Measurements from ENCODE around the gene CTNNBIP1. TPM values are rescaled to one million over a fixed set of nuclear protein-coding genes. Genes with fewer than 3 reads are reported as not detected.

Gene CTNNBIP1
- total and polyA plus RNA-seq, 9 of the 15 experiments (the other 6 are each of a cell fraction or from before 2014, with no cell fraction given) = 0.65 to 29.2 (median 14.7) TPM

- TF ChIP-seq SMAD2 (IDR thresholded peaks at IDR 0.05; ENCODE audit: low read depth, low read length) (no peak), CTBP1 (IDR thresholded peaks at IDR 0.05; ENCODE audit: borderline replicate concordance) (peak; percentile 50; the same call in 1 of the 2 replicates), MAFF (IDR thresholded peaks at IDR 0.05; ENCODE audit: low read length) (no peak), JUND (IDR thresholded peaks at IDR 0.05; ENCODE audit: borderline replicate concordance, low read depth, low read length) (peak; percentile 62; the same call in 1 of the 2 replicates), JUND (tag; IDR thresholded peaks at IDR 0.05; ENCODE audit: borderline replicate concordance, low read depth, low read length) (no peak), CCAR2 (IDR thresholded peaks at IDR 0.05; ENCODE audit: low read depth, low read length) (no peak), ATF3 (IDR thresholded peaks at IDR 0.05) (peak; percentile 51), ATF3 (CRISPR knock-in tag; conservative IDR thresholded peaks at IDR 0.05) (no peak)
Measured at GRCh38 chr1:9825093-9826074, 84.7 kb downstream of the CTNNBIP1 start (continued).

GRCh38 chr1:9824702-9825089 is 85.4 kb downstream of the CTNNBIP1 start:
- Histone ChIP-seq H3K9me3 (replicated peaks; ENCODE audit: control insufficient read depth, insufficient read depth, low read depth, low read length) (no peaks in the 10 kb centered on the region), H3K27me3 (ENCODE audit: control insufficient read depth in 2 of 2, insufficient read depth in 2 of 2, low read length in 2 of 2) (peaks cover 6 to 30% of the 10 kb centered on the region in 2 experiments; a peak in 4 of 5 replicates), H3K9ac (ENCODE audit: insufficient read depth in 1 of 2, low read depth in 2 of 2, low read length in 2 of 2) (peak overlapping the region in 1 of 2 experiments; percentile 86; a peak in 1 of 4 replicates), H3K36me3 (ENCODE audit: control insufficient read depth, insufficient read depth, low read length) (no peaks in the 10 kb centered on the region), H3K4me2 (ENCODE audit: insufficient read depth, low read length) (peak overlapping the region; percentile 78), H3K9me1 (ENCODE audit: control insufficient read depth, insufficient read depth, low read length) (no peaks in the 10 kb centered on the region), H3K27ac (ENCODE audit: extremely low read depth, low read depth, low read length) (no peak overlapping the region), H3K79me2 (ENCODE audit: control insufficient read depth, insufficient read depth, low read length) (peaks cover 20% of the 10 kb centered on the region), H4K20me1 (replicated peaks; ENCODE audit: control insufficient read depth, insufficient read depth, low read length) (peaks cover 4% of the 10 kb centered on the region; the same call in 1 of the 2 replicates), H2AFZ (ENCODE audit: low read depth, low read length) (peak overlapping the region; percentile 81; the same call in 1 of the 2 replicates), H3K4me1 (replicated peaks in 1 of 2; ENCODE audit: control insufficient read depth in 2 of 2, insufficient read depth in 2 of 2, low read length in 2 of 2) (peaks cover 16 to 28% of the 10 kb centered on the region in 2 experiments), H3K4me3 (0 out of 2 replicates have a peak overlapping the region, but pooled peaks have one; percentile 62)
- WGBS (ENCODE audit: insufficient coverage, low coverage, missing lambda C conversion rate) = 7% methylated on average over 12 of the region's 12 CpGs
- BruUV-seq (replicated peaks) = no TSS peak
- ChIA-PET POLR2A (no interaction called here), CTCF (ENCODE audit: low intra/inter-chr PET ratio) (no interaction called here)
- no peak for DNase-seq (ENCODE audit: extremely low read depth in 1 of 4, low spot score in 3 of 4)
- FAIRE-seq = no peak
- ATAC-seq = no peak
- intact Hi-C loops (cut with micrococcal nuclease) (no loop called here), in situ Hi-C loops (cut with MboI) (no loop called here)
- TF ChIP-seq RBBP5 (IDR thresholded peaks at IDR 0.05; ENCODE audit: borderline replicate concordance, insufficient read depth, low read length, poor library complexity, severe bottlenecking) = peak; percentile 9
- peak; percentile 40; the same call in 1 of the 2 replicates for TF ChIP-seq CBX1 (IDR thresholded peaks at IDR 0.05; ENCODE audit: low read depth)
- TF ChIP-seq GMEB1 (CRISPR knock-in tag; IDR thresholded peaks at IDR 0.05) = no peak
- TF ChIP-seq ZFP36 (IDR thresholded peaks at IDR 0.05; ENCODE audit: low read depth, low read length, partially characterized antibody) = no peak
- TF ChIP-seq, protein P1, sequence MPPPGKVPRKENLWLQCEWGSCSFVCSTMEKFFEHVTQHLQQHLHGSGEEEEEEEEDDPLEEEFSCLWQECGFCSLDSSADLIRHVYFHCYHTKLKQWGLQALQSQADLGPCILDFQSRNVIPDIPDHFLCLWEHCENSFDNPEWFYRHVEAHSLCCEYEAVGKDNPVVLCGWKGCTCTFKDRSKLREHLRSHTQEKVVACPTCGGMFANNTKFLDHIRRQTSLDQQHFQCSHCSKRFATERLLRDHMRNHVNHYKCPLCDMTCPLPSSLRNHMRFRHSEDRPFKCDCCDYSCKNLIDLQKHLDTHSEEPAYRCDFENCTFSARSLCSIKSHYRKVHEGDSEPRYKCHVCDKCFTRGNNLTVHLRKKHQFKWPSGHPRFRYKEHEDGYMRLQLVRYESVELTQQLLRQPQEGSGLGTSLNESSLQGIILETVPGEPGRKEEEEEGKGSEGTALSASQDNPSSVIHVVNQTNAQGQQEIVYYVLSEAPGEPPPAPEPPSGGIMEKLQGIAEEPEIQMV (tag; conservative IDR thresholded peaks at IDR 0.05; ENCODE audit: low read depth) = no peak
- no peak for TF ChIP-seq HDGF (IDR thresholded peaks at IDR 0.05)
- no peak for TF ChIP-seq TRIM24 (IDR thresholded peaks at IDR 0.05)
- TF ChIP-seq ZBTB1 (CRISPR knock-in tag; IDR thresholded peaks at IDR 0.05; ENCODE audit: borderline replicate concordance, low read depth) = 0 out of 2 replicates have a peak, but pooled peaks have one; percentile 67
